ENCODE measurements around the gene HUS1.

DNA sequence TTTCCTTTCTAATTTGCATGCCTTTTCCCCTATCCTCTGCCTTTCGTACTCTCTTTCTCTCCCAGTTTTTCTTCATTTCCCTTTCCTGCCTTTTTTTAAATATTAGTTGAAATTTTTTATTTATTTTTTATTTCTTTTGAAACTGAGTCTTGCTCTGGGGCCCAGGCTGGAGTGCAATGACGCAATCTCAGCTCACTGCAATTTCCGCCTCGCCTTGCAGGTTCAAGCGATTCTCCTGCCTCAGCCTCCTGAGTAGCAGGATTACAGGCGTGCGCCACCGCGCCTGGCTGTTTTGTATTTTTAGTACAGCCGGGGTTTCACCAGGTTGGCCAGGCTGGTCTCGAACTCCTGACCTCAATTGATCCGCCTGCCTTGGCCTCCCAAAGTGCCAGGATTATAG is 20.0 kb upstream of the HUS1 start:
- TF ChIP-seq, protein P1, sequence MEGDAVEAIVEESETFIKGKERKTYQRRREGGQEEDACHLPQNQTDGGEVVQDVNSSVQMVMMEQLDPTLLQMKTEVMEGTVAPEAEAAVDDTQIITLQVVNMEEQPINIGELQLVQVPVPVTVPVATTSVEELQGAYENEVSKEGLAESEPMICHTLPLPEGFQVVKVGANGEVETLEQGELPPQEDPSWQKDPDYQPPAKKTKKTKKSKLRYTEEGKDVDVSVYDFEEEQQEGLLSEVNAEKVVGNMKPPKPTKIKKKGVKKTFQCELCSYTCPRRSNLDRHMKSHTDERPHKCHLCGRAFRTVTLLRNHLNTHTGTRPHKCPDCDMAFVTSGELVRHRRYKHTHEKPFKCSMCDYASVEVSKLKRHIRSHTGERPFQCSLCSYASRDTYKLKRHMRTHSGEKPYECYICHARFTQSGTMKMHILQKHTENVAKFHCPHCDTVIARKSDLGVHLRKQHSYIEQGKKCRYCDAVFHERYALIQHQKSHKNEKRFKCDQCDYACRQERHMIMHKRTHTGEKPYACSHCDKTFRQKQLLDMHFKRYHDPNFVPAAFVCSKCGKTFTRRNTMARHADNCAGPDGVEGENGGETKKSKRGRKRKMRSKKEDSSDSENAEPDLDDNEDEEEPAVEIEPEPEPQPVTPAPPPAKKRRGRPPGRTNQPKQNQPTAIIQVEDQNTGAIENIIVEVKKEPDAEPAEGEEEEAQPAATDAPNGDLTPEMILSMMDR (tag by site-specific recombination; IDR thresholded peaks at IDR 0.05): no peak
- TF ChIP-seq ZNF423 (tag by site-specific recombination; IDR thresholded peaks at IDR 0.05) (no peak), ZBTB7A (tag by site-specific recombination; IDR thresholded peaks at IDR 0.05; ENCODE audit: low read depth) (no peak), ZBTB21 (tag by site-specific recombination; IDR thresholded peaks at IDR 0.05) (no peak), ZNF404 (tag by site-specific recombination; IDR thresholded peaks at IDR 0.05) (no peak), ZNF274 (IDR thresholded peaks at IDR 0.05; ENCODE audit: low read length) (no peak), ZNF274 (tag by site-specific recombination; IDR thresholded peaks at IDR 0.05; ENCODE audit: borderline replicate concordance) (no peak), BCL11A (tag by site-specific recombination; IDR thresholded peaks at IDR 0.05; ENCODE audit: low read depth) (no peak), ZNF239 (tag by site-specific recombination; IDR thresholded peaks at IDR 0.05) (no peak), ZFP3 (tag by site-specific recombination; IDR thresholded peaks at IDR 0.05; ENCODE audit: low read depth) (no peak), ZBTB48 (tag by site-specific recombination; IDR thresholded peaks at IDR 0.05) (no peak)
- TF ChIP-seq, protein P2, sequence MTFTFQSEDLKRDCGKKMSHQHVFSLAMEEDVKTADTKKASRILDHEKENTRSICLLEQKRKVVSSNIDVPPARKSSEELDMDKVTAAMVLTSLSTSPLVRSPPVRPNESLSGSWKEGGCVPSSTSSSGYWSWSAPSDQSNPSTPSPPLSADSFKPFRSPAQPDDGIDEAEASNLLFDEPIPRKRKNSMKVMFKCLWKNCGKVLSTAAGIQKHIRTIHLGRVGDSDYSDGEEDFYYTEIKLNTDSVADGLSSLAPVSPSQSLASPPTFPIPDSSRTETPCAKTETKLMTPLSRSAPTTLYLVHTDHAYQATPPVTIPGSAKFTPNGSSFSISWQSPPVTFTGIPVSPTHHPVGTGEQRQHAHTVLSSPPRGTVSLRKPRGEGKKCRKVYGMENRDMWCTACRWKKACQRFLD (tag by site-specific recombination; IDR thresholded peaks at IDR 0.05): no peak
- TF ChIP-seq, protein P3, sequence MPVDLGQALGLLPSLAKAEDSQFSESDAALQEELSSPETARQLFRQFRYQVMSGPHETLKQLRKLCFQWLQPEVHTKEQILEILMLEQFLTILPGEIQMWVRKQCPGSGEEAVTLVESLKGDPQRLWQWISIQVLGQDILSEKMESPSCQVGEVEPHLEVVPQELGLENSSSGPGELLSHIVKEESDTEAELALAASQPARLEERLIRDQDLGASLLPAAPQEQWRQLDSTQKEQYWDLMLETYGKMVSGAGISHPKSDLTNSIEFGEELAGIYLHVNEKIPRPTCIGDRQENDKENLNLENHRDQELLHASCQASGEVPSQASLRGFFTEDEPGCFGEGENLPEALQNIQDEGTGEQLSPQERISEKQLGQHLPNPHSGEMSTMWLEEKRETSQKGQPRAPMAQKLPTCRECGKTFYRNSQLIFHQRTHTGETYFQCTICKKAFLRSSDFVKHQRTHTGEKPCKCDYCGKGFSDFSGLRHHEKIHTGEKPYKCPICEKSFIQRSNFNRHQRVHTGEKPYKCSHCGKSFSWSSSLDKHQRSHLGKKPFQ (tag by site-specific recombination; IDR thresholded peaks at IDR 0.05): no peak
